Astrocyte (in vitro differentiated cells and primary cell): ENCODE measurements around the gene KRT75. TPM values are rescaled to one million over a fixed set of nuclear protein-coding genes. Genes with fewer than 3 reads are reported as not detected.

Experiments used
- DNase-seq: peaks from one replicate; pipeline ENCODE4 v3.0.0-alpha.2; 2010; ENCODE audit warnings: low read depth
- FAIRE-seq: peaks from 2 replicates; lab custom pipeline; 2011; peaks lifted over from hg19 to GRCh38; lab: Jason Lieb, UNC
- H2AFZ ChIP-seq: 2 replicates; pipeline ENCODE4 v1.6.0; 2012; ENCODE audit warnings: low read depth, low read length, inconsistent platforms
- H3K27ac ChIP-seq: 2 replicates; pipeline ENCODE4 v1.5.1; 2011; ENCODE audit warnings: low read depth, low read length, inconsistent platforms
- H3K27me3 ChIP-seq: 2 replicates; pipeline ENCODE4 v1.6.0; 2011; ENCODE audit warnings: low read length, inconsistent platforms; ENCODE audit not compliant: insufficient read depth
- H3K36me3 ChIP-seq: 2 replicates; pipeline ENCODE4 v1.5.1; 2011; ENCODE audit warnings: low read length, inconsistent platforms; ENCODE audit not compliant: insufficient read depth
- H3K4me1 ChIP-seq: 2 replicates; pipeline ENCODE4 v1.5.1; 2011; ENCODE audit warnings: low read length, inconsistent platforms; ENCODE audit not compliant: insufficient read depth
- H3K4me2 ChIP-seq: 2 replicates; pipeline ENCODE4 v1.6.0; 2012; ENCODE audit warnings: low read length, inconsistent platforms
- H3K4me3 ChIP-seq: 2 replicates; pipeline ENCODE4 v1.5.1; 2011; ENCODE audit warnings: low read depth, mild to moderate bottlenecking, low read length, inconsistent platforms; ENCODE audit not compliant: insufficient read depth
- H3K79me2 ChIP-seq: 2 replicates; pipeline ENCODE4 v1.6.0; 2012; ENCODE audit warnings: mild to moderate bottlenecking, low read length, inconsistent platforms; ENCODE audit not compliant: insufficient read depth
- H3K9ac ChIP-seq: 2 replicates; pipeline ENCODE4 v1.6.0; 2012; ENCODE audit warnings: mild to moderate bottlenecking, low read length, inconsistent platforms
- H3K9me3 ChIP-seq: 2 replicates; pipeline ENCODE4 v1.5.1; 2012; ENCODE audit warnings: low read depth, mild to moderate bottlenecking, low read length, inconsistent platforms; ENCODE audit not compliant: insufficient read depth
- H4K20me1 ChIP-seq: 2 replicates; pipeline ENCODE4 v1.6.0; 2012; ENCODE audit warnings: low read length, inconsistent platforms; ENCODE audit not compliant: insufficient read depth
- H3K27ac Mint-ChIP-seq: one replicate; pipeline ENCODE4 v1.8.0; 2021; ENCODE audit warnings: mild to moderate bottlenecking, mixed read lengths; ENCODE audit not compliant: unreplicated experiment
- H3K27me3 Mint-ChIP-seq: one replicate; pipeline ENCODE4 v1.8.0; 2021; ENCODE audit warnings: low read depth, mixed read lengths; ENCODE audit not compliant: unreplicated experiment
- H3K36me3 Mint-ChIP-seq: one replicate; pipeline ENCODE4 v1.8.0; 2021; ENCODE audit warnings: low read depth, mixed read lengths; ENCODE audit not compliant: unreplicated experiment
- H3K4me1 Mint-ChIP-seq: one replicate; pipeline ENCODE4 v1.8.0; 2021; ENCODE audit warnings: low read depth, mixed read lengths; ENCODE audit not compliant: unreplicated experiment
- H3K4me3 Mint-ChIP-seq: one replicate; pipeline ENCODE4 v1.8.0; 2021; ENCODE audit warnings: mild to moderate bottlenecking, moderate library complexity, mixed read lengths; ENCODE audit not compliant: unreplicated experiment
- H3K9me3 Mint-ChIP-seq: one replicate; pipeline ENCODE4 v1.8.0; 2021; ENCODE audit warnings: mild to moderate bottlenecking, mixed read lengths; ENCODE audit not compliant: unreplicated experiment
- CTCF ChIP-seq: IDR thresholded peaks from 2 replicates; pipeline ENCODE4 v1.5.1; 2011; ENCODE audit warnings: low read depth, mild to moderate bottlenecking, inconsistent platforms, low read length, moderate library complexity; ENCODE audit not compliant: insufficient read depth
- EZH2 ChIP-seq: IDR thresholded peaks from 2 replicates; pipeline ENCODE4 v1.6.1; 2012; ENCODE audit warnings: mild to moderate bottlenecking, low read length, inconsistent platforms; ENCODE audit not compliant: insufficient read depth
- total RNA-seq: library from RNA; stranded (reverse); gene quantifications from 2 replicates; pipeline ENCODE4 v1.2.1, GENCODE V29; 2021

KRT75 gene
- total RNA-seq, 1 donor from 2014 or later = not detected

DNA sequence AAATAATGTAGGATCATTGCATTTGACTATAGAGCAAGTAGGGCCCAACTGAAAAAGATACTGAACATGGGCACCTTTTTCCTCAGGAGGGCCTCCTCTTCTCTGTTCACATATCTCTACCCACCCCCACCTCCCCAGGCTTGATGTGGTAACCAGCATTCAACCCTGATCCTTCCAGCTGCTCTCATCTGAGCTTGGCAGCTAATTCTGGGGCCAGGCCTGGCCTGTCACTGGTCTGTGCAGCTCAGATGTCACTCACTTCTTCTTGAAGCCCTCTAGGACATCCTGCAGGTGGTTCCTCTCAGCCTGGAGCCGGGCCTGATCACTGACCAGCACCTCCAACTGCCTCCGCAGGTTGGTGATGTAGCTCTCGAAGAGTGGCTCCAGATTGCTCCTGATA is 50.8 kb downstream of the KRT75 start:
- no peak overlapping the region for H3K4me3 ChIP-seq
- H2AFZ ChIP-seq = no peak overlapping the region
- H4K20me1 ChIP-seq = no peaks in the 10 kb centered on the region
- Mint-ChIP-seq H3K27me3 (peaks cover 51% of the 10 kb centered on the region), H3K27ac (no peak overlapping the region), H3K4me1 (no peaks in the 10 kb centered on the region), H3K4me3 (no peak overlapping the region), H3K36me3 (no peaks in the 10 kb centered on the region), H3K9me3 (peaks cover 5% of the 10 kb centered on the region)
- no peak overlapping the region for H3K4me2 ChIP-seq
- no peak overlapping the region for H3K27ac ChIP-seq
- no peaks in the 10 kb centered on the region for H3K9me3 ChIP-seq
- peaks cover 17% of the 10 kb centered on the region for H3K27me3 ChIP-seq
- DNase-seq (no peak), FAIRE-seq (no peak)
- no peaks in the 10 kb centered on the region for H3K36me3 ChIP-seq
- no peaks in the 10 kb centered on the region for H3K4me1 ChIP-seq
- no peaks in the 10 kb centered on the region for H3K79me2 ChIP-seq
- no peak for TF ChIP-seq EZH2
- TF ChIP-seq CTCF = no peak
- H3K9ac ChIP-seq = no peak overlapping the region

DNA sequence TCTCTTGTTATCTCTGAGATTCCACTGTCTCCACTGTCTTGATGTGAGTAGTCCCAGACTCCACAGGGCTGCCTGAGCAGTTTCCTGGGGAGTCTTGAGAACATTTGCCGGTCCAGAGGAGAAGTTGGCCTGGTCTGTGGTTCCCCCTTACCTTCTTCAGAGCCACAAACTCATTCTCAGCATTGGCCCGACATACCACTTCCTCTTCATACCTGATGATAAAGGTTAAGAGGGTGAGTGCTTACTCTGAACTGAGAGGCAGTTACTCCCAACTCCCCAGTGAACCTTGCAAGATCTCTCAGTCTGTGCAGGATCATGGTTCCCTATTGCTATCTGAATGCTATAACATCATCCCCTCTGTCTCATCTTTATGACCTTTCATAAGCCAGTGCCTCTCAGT is 51.3 kb downstream of the KRT75 start:
- H3K4me3 ChIP-seq = no peak overlapping the region
- H3K79me2 ChIP-seq = no peaks in the 10 kb centered on the region
- DNase-seq (no peak), FAIRE-seq (no peak)
- Mint-ChIP-seq H3K4me1 (no peaks in the 10 kb centered on the region), H3K4me3 (no peak overlapping the region), H3K27me3 (peaks cover 51% of the 10 kb centered on the region), H3K36me3 (no peaks in the 10 kb centered on the region), H3K9me3 (peaks cover 5% of the 10 kb centered on the region), H3K27ac (no peak overlapping the region)
- peaks cover 13% of the 10 kb centered on the region for H3K27me3 ChIP-seq
- no peaks in the 10 kb centered on the region for H3K4me1 ChIP-seq
- H3K9ac ChIP-seq = no peak overlapping the region
- no peaks in the 10 kb centered on the region for H3K36me3 ChIP-seq
- no peaks in the 10 kb centered on the region for H4K20me1 ChIP-seq
- H2AFZ ChIP-seq = no peak overlapping the region
- no peak overlapping the region for H3K4me2 ChIP-seq
- no peak for TF ChIP-seq CTCF
- H3K9me3 ChIP-seq = no peaks in the 10 kb centered on the region
- H3K27ac ChIP-seq = no peak overlapping the region

DNA sequence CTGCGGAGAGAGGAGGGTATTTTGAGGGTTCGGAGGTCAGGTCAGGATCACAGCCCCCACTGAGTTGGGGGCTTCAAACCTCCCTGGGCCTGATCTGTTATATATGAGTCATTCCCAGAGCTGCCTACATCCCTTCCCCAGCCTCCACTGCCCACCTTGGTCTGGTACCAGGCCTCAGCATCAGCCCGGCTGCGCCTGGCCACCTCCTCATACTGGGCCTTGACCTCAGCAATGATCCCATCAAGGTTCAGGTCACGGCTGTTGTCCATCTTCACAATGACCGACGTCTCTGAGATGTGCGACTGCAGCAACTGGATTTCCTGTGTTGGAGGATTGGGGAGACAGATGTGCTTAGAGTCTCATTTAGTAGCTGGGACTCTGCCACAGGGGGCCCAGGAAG is 53.0 kb downstream of the KRT75 start:
- H3K36me3 ChIP-seq = no peaks in the 10 kb centered on the region
- Mint-ChIP-seq H3K4me3 (no peak overlapping the region), H3K4me1 (no peaks in the 10 kb centered on the region), H3K27ac (no peak overlapping the region), H3K9me3 (peaks cover 8% of the 10 kb centered on the region), H3K27me3 (peaks cover 61% of the 10 kb centered on the region), H3K36me3 (no peaks in the 10 kb centered on the region)
- H3K4me2 ChIP-seq = no peak overlapping the region
- no peak overlapping the region for H3K27ac ChIP-seq
- H3K79me2 ChIP-seq = no peaks in the 10 kb centered on the region
- H3K27me3 ChIP-seq = peaks cover 7% of the 10 kb centered on the region
- DNase-seq = no peak
- H3K9ac ChIP-seq = no peak overlapping the region
- TF ChIP-seq EZH2 = no peak
- no peak for TF ChIP-seq CTCF
- H4K20me1 ChIP-seq = no peaks in the 10 kb centered on the region
- FAIRE-seq = no peak
- H3K9me3 ChIP-seq = no peaks in the 10 kb centered on the region
- no peak overlapping the region for H3K4me3 ChIP-seq
- no peaks in the 10 kb centered on the region for H3K4me1 ChIP-seq
- no peak overlapping the region for H2AFZ ChIP-seq
